Measurements from ENCODE around the gene MAMLD1.

MAMLD1 gene

DNA sequence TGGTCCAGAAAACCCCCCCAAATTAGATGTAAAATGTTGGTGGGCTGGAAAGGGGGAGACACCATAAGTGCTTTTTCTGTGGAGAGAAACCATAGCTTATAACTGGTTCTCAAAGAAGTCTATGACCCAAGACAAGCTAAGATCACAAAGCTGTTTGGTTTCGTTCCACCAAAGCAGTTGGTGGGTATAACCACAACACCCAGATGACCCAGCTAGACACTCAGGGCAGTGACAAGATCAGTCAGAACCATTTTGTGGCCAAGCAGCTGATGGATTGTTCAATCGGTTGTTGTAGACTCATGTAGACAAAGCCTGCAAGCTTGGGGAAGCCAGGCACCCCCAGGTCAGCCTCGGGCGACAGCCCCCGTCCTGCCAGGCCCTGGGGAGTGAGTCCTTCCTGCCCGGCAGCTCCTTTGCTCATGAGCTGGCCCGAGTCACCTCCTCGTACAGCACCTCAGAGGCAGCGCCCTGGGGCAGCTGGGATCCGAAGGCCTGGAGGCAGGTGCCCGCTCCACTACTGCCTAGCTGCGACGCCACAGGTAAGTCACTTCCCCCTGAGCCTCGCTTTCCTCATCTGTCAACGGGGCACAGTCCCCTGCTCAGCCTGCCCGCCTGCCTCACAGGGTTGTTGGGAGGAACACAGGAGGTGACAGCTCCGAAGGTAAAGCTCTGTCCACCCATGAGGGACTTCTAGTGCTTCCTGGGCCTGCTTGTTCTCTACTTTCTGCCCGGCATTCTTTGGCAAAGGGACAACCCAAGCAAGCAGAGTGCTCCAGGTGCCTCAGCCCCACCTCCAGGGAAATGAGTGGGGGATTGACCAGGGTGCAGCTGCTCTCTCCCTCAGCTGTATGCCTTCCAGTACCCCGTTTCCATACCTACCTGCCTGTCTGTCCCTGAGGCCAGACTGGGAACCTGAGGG, 140.1 kb downstream of the MAMLD1 start:
- no peak for DNase-seq (ENCODE audit: low read depth in 2 of 2)

DNA sequence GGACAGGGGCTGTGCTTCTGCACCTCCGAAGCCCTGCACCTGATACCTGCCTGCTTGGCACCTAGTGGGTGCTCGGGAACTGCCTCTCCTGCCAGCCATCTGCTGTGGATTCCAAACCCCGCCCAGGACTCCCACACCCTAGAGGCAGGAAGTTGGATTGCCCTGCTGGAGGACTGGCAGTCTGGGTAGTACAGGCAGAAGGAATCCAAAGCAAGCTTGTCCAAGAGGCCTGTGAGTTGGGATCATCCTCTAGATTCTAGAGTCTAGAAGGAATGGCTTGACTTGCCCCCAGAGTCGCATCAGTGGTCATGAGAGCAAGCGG, 140.7 kb downstream of the MAMLD1 start:
- DNase-seq (ENCODE audit: low read depth in 2 of 2): no peak

- DNase-seq (ENCODE audit: low read depth in 2 of 2): no peak
Observed at GRCh38 chrX:150504397-150505182, 141.5 kb downstream of the MAMLD1 start.

DNA sequence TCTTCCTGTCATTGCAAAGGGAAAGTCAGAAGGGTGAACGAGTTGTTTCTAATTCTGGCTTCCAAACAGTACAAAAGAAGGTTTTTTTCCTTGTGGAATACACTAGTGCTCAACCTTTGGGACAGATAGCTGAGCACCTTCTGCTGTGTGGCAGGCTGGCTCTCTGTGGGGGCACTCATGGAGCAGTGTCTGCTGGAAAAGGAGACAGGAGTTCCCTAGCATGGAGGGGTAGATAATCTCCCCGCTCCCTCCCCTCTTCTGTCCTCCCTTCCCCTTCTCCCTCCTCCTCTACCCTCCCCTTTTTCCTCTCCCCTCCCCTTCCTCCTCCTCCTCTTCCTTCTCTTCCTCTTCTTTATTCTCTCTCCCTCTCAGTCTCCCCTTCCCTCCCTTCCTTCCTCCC, 142.9 kb downstream of the MAMLD1 start:
- no peak for DNase-seq (ENCODE audit: low read depth in 2 of 2)

DNA sequence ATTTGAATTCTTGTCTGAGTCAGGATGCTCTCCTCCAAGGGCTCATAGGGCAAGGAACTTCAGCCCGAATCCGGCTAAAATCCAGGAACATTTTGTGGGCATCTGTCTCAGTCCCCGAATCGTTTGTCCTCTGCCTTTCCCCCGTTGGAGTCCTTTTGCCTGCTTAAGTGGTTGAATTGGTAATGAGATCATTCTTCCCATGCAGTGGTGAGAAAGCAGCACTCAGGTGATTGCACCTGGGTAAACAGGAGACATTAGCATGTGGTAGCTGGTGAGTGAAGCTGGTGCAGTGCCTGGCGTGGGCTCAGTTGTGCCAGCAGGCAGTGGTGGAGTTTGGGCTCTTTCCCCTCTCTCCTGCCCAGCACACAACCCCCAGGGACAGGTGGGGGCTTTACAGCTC, 143.4 kb downstream of the MAMLD1 start:
- no peak for DNase-seq (ENCODE audit: low read depth in 2 of 2)

DNA sequence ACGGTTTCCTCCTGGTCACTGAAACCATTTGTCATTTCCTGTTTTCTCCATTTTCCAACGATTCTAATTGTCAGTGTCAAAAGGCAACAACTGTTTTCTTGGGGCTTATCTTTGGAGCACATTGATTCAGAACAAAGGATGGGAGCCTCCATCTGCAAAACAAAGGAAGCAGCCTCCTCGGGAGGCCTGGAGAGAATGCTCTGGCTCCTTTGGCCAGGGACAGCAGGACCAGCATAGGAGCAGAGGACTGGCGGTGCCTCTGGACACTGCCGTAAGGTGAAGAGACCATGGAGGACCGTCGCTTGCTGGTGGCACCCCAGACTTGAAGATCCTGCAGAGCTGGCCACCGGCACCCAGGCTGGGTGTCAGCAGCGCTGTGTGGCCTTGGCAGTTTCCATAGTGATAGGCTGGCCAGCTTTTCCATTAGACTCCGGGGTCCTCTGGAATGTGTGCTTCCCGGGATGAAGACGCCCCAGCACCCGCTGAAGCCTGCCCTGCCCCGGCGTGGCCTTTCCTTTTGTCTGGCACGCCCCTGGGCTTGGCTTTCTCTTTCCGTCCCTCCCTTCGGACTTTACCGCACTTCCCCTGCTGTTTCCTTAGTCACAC, 144.2 kb downstream of the MAMLD1 start:
- DNase-seq (ENCODE audit: low read depth in 2 of 2): no peak

DNA sequence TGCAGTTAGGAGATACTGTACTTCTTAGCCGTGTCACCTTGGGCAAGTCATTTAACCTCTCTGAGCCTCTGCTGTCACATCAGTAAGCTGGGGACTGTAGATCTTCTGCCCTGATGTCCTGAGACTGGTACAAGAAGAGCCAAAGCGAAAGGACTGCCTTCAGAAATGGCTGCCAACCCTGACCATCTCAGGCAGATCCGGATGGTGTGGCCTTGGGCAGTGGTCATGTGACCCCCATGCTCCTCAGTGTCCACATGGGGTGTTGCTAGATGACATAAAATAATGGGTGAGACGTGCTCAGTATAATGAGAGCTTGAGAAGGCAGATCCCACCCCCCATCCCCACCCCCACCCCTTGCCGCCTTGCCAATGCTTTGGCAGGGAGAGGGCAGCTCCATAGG, 144.9 kb downstream of the MAMLD1 start:
- no peak for DNase-seq (ENCODE audit: low read depth in 2 of 2)

DNA sequence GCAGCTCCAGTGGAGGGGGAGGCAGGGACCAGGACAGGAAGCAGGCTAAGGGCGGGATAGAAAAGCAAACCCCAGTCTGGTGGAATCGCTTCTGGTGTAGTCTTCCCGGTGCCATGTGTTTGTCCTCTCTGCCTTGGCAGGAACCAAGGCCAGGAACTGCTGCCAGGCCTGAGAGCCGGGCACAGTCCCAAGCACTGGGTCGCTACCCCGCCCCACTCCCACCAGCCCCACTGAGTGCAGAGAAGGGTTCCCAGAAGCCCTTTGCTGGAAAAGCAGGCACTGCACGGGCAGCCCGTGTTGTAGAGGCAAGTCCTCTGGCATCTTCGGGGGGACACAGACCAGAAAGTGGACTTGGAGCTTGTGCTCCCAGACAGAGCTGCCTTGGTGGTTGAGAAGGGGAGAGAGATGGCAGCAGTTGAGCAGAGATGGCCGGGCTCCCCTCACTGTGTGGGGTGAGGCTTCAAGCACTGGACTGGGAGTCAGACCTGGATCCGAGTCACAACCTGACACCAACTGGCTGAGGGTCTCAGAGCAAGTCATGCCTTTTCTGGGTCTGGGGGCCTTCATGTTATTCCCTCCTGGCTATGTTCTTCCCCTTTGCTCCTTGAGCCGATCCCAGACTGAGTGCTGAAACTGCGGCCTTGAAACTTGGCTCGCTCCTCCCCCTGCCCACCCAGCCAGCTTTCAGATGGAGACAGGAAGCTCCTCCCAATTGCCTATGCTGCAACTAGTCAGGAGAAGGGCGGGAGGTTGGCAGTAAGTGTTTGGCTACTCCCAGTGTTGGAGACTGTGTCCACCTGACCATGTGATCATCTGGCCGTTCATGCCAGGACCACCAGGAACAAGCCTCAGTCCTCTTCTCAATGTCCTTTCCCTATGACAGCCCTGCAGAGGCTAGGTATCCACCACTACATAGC, 145.6 kb downstream of the MAMLD1 start:
- no peak for DNase-seq (ENCODE audit: low read depth in 2 of 2)

DNA sequence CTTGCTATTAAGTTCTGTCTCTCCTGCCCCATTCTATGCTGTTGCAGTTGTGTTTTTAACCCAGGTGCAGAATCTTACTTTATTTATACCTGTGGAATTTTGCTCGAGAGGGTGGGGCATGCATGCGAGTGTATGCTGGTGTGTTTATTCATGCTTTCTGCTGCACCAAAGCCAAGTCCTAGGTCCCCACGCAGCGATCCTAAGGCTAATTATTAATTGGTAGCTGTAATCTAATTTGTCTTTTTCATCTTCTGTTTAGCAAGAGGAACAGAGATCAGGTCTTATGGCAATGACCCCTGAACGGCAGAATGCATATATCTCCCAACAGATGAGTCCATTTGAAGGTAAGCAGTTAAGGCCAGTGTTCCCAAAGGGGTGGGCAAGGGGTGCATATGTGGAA, 146.6 kb downstream of the MAMLD1 start:
- DNase-seq (ENCODE audit: low read depth in 2 of 2): no peak

- DNase-seq (ENCODE audit: low read depth in 2 of 2): no peak
Observed at GRCh38 chrX:150512461-150512901, 149.4 kb downstream of the MAMLD1 start.

DNA sequence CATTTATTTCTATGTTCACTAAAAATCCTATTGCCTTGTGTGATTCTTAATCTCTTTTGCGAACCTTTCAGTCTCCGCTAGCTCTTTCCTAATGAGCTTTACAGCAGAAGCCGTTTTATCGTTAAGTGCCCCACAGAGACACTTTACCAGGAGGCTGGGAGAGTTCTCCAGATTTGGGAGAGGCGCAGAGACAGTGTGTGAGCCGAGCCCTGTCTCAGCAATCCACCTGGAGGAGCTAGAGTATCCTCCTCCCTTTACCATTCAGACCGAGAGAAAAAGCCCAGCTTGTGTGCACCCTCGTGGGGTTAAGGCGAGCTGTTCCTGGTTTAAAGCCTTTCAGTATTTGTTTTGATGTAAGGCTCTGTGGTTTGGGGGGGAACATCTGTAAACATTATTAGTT, 150.4 kb downstream of the MAMLD1 start:
- DNase-seq (ENCODE audit: low read depth in 2 of 2): no peak

- DNase-seq (ENCODE audit: low read depth in 2 of 2): no peak
Observed at GRCh38 chrX:150514462-150514861, 151.3 kb downstream of the MAMLD1 start.

DNA sequence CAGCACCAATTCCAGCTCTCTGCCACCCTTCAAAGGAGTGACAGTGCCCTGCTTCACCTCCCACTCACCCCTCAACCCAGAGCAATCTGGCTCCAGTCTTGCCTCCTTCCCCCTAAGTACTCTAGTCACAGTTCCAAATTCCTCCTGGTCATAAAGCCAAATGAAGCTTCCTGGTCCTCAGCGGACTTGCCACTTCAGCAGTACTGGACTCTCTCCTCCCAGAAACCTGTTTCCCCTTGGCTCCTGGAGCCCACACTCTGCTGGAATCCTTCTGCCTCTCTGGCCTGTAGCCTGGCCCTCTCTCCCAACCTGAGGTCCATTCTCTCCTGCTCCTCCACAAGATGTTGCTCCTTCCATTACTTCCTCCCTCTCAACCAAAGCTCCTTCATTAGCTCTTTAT, 152.7 kb downstream of the MAMLD1 start:
- no peak for DNase-seq (ENCODE audit: low read depth in 2 of 2)

GRCh38 chrX:150517303-150517910, 154.3 kb downstream of the MAMLD1 start:
- DNase-seq (ENCODE audit: low read depth in 2 of 2): no peak

- DNase-seq (ENCODE audit: low read depth in 2 of 2): no peak
Observed at GRCh38 chrX:150522494-150522893, 159.4 kb downstream of the MAMLD1 start.

- DNase-seq (ENCODE audit: low read depth in 2 of 2): no peak
Observed at GRCh38 chrX:150525061-150525919, 162.2 kb downstream of the MAMLD1 start.

- DNase-seq (ENCODE audit: low read depth in 2 of 2): no peak
Observed at GRCh38 chrX:150526692-150527091, 163.6 kb downstream of the MAMLD1 start.

DNA sequence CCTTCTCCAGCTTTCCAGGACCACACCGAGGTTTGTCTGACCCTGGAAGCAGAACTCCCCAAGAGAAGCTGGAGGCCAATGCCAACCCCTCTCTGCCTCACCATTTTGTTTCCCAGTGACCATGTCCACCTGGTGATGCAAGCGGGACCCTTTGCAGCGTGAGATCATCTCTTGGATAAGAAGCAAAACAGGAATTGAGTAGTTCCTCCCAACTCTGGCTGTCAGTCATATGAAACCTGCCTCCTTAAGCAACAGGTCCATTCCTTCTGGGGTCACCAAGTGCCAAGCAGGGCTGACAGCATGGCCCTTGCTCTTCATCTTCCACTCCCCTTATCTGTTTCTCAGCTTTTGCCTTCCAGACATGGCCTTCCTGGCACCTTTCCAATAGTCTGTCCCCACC, 164.0 kb downstream of the MAMLD1 start:
- DNase-seq (ENCODE audit: low read depth in 2 of 2): no peak

GRCh38 chrX:150529587-150529986, 166.5 kb downstream of the MAMLD1 start:
- no peak for DNase-seq (ENCODE audit: low read depth in 2 of 2)

GRCh38 chrX:150530821-150531220, 167.7 kb downstream of the MAMLD1 start:
- no peak for DNase-seq (ENCODE audit: low read depth in 2 of 2)

All from stimulated activated CD8-positive, alpha-beta memory T cell treated with anti-CD3 and anti-CD28 coated beads, Interleukin-7, amount 100 ng/mL, for 1 hour (primary cell).